ENCODE measurements around the gene IL33. TPM values are rescaled to one million over a fixed set of nuclear protein-coding genes. Genes with fewer than 3 reads are reported as not detected.

IL33 gene
- total and polyA plus RNA-seq, 4 donors: 16.5 to 154 (median 27.0) TPM

Other genes with a start within 250 kb of the IL33 start
- 10 to 100 TPM; 14.3 to 19.5 TPM for gene RANBP6, start 200.2 kb upstream of the IL33 start, total RNA-seq
- gene RANBP6, start 200.2 kb upstream of the IL33 start, polyA plus RNA-seq: 10 to 100 TPM in 1 of 2 donors, 1 to 10 TPM in 1; 5.8 to 10.3 TPM
- gene TPD52L3, start 112.6 kb downstream of the IL33 start, total RNA-seq: not detected
- gene TPD52L3, start 112.6 kb downstream of the IL33 start, polyA plus RNA-seq: not detected
- gene UHRF2, start 197.4 kb downstream of the IL33 start, total RNA-seq: 100 to 1,000 TPM in 1 of 2 donors, 10 to 100 TPM in 1; 26.8 to 108 TPM
- 10 to 100 TPM; 13.4 to 17.3 TPM for gene UHRF2, start 197.4 kb downstream of the IL33 start, polyA plus RNA-seq